Measurements from ENCODE around the gene RUFY2.

The RUFY2 gene

DNA sequence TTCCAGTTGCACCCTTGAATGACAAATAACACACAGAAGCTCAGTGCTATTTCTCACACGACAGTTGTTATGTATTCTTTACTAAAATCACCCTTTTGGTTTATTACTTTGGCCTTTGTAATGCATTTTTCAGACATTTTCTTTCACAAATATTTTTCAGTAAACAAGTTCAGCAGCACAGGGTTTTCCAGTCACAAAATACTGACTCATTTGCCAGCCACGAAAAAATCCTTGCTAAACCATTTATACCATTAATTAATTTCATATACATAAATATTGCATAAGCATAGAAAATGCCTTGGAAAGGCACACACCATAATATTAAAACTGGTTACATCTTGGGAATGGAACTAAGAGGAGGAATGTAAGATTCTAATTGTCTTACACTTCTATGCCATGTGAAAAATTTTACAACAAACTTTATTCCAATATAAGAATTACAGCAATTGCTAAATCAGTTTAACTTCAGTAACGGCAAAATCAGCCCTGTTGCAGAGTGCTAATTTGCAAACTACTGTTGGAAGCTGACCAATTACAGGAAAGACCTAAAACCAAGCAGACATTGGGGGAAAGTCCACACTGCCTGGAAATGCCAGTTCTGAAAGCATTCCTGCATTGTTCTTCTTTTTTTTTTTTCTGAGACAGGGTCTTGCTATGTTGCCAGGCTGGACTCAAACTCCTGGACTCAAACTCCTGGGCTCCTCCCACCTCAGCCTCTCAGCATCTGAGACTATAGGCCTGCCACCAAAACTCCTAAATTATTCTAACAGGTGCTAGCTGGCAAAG, 42.8 kb downstream of the RUFY2 start:
- DNase-seq: no peak

DNA sequence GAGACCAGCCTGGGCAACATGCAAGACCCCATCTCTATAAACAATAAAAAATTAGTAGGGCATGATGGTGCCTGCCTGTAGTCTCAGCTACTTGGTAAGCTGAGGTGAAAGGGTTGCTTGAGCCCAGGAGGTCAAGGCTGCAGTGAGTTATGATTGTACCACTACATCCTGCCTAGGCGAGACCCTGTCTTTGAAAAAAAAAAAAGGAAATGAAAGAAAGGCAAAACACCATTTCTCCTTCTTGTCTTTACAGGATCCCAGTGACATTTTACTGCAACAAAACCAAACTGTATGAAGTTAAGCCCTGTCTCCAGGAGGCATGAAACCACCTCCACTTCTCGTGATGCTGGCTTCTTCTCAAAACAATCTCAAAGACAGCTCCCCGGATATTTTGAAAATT, 44.5 kb downstream of the RUFY2 start:
- DNase-seq: no peak

DNA sequence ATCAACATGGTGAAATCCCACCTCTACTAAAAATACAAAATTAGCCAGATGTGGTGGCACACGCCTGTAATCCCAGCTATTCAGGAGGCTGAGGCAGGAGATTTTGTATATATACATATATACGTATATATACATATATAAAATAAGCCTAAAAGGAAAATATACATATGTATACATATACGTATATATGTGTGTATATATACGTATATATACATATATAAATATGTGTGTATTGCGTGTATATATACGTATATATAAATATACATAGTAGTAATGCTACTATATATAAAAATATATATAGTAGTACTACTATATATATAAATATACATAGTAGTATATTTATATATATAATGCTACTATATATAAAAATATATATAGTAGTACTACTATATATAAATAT, 47.9 kb downstream of the RUFY2 start:
- DNase-seq: no peak

DNA sequence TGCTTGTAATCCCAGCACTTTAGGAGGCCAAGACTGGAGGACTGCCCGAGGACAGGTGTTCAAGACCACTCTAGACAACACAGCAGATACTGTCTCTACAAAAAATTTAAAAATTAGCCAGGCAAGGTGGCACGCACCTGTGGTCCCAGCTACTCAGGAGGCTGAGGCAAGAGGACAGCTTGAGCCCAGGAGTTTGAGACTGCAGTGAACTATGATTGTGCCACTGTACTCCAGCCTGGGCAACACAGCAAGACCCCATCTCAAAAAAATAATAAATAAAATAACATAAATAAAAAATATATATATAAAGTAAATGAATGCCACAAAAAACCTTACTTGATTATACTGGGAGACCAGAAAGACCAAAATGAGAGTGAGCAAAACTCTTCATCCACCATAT, 53.5 kb downstream of the RUFY2 start:
- no peak for DNase-seq

DNA sequence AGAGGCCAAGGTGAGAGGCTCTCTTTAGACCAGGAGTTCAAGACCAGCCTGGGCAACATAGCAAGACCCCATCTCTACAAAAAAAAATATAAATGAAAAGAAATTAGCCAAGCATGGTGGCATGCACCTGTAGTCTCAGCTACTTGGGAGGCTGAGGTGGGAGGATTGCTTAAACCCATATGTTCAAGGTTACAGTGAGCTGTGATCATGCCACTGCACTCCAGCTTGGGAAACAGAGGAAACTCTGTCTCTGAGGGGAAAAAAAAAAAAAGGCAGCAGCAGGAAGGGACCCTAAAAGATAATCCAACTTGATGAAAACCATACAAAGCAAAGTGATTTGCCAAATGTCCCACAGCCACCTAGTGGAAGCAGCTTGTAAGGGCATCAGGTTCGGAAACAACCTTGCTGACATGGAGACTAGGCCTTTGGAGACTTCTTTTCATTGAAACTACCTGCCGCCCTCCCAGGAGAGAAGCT, 58.8 kb downstream of the RUFY2 start:
- no peak for DNase-seq

DNA sequence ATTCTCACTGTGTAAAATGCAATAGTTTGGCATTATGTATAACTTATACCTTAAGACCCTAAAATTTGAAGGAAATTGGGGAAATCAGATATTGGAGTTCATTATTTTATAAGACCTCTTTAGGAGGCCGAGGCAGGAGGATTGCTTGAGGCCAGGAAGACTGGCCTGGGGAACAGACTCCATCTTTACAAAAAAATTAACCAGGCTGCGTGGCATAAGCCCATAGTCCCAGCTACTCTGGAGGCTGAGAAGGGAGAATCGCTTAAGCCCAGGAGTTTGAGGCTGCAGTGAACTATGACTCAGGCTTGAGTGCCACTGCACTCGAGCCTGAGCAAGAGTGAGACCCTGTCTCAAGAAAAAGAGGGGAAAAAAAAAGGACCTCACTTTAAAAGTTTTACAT, 60.3 kb downstream of the RUFY2 start:
- DNase-seq: no peak

DNA sequence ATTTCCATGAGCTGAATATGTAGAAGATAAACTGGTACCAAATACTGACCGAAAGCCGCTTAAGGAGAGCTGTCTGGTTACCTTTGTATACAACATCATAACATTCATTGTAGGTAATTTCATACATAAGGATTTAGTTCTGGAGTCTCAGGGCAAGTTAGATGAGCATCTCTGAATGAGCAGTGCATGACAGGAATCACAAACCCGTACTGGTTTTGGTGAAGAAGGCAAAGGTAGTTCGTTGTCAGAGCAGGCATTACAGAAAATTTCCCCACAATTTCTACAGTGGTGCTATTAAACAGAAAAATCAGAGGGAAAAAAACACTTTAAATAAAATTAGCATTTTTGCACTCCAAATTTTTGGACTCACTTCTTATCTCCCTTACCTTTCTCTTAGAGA, 61.5 kb downstream of the RUFY2 start:
- DNase-seq: no peak

DNA sequence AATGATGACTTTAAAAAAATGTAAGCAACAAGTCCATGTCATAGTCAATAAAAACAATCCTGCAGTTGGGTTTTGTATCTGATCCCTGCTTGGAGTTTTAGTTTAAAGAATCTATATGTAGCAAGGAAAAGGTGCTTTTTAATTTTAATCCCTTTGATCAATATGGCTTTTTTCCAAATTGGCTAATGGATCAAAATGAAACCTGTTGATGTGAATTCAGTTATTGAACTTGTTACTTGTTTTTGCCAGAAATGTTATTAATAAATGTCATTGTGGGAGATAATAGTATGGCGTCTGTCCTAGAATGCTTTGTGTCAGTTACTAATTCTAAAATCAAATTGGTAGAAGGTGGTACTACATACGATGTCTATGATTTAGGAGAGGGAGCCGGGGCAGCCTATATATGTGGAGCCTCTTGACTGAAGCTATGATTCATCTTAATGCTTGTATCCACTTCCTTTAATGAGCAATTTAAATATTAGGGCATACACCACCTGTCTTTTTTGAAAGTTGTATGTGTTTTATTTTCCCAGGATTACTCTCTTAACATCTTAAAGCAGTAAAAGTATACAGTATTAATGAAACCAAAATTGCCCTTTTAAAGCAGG, 64.1 kb downstream of the RUFY2 start:
- DNase-seq: no peak

DNA sequence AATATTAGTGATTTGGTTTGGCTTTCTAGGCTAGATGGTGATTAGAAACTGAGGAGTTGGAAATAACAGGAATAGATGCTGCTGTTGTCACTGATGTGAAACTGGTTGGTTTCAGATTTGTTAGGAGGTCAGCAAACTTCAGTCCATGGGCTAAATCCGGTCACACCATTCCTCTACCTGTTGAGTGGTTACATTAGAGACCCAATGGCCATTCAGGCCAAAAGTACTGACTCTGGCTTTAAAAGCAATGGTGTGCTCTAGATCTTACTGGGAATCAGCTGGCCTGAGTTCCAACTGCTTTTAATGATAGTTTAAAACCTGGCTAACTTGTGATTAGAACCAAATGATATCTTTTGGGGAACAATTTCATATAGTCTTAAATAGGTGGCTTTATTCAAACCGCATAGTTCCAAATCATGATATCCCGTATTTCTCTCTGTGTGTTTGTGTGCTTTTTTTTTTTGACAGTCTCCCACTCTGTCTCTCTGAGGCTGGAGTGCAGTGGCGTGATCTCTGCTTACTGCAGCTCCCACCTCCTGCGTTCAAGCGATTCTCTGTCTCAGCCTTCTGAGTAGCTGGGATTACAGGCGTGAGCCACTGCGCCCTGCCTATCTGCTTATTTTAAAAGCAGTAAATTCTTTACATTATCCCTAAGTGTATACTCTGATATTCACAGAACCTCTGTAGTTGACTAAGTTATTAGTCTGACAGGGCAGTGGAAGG, 66.6 kb downstream of the RUFY2 start:
- DNase-seq: no peak

DNA sequence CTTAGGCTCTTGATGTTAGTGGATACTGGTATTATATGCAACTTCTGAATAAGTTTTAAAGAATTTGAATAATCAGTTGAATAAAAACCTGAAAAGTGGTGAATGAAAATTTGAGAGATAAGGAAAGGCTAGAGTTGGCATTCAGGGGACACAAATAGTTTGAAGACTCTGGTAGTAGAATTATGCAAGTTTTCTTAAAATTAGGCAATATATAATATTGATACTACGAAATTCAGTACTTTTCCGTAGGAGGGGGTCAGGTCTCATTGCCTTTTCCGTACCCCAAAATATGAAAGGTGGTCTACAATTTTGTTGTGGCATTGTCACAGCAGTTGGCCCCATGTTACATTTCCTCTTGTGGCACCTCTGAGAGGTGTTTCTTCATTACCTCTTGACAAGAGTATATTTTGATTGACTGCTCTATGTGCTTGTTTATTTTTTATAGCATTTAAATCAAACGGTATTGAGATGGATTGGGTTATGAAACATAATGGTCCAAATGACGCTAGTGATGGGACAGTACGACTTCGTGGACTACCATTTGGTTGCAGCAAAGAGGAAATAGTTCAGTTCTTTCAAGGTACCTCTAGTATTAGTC, 70.2 kb downstream of the RUFY2 start:
- DNase-seq: no peak

DNA sequence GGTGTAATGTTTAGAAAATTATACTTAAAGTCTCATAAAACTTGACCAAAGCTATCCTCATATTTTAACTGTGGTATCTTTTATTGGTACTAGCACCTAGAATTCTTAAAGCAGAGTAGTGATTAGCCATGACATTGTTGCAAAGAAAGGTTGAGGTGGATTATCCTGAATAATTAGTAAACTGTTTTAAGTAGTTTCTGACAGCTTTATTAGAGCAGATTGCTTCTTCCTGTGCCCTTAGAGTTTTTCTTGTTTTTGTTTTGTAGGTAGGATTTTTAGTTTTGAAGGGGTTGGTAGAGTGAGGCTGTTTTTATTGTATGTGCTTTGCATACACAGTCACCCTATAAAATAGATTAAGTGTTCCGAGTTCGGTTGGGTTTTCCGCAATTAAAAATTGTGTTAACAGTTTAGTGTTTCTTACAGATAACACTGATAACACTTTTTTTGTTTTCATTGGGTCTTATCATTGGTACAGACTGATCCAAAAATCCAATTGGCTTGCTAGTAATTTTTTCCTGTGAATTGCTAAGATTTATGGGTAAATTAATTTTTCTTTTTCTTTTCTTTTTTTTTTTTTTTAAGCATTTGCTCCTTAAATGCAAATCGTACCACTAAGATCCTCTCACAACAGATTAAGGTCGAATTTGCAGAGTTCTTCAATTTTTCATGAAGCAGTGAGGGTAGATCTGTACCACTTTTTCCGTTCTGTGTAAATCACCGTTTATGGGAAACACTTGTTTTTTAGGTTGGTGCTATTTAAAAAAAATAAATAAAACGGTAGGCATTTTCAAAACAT, 72.2 kb downstream of the RUFY2 start:
- no peak for DNase-seq

DNA sequence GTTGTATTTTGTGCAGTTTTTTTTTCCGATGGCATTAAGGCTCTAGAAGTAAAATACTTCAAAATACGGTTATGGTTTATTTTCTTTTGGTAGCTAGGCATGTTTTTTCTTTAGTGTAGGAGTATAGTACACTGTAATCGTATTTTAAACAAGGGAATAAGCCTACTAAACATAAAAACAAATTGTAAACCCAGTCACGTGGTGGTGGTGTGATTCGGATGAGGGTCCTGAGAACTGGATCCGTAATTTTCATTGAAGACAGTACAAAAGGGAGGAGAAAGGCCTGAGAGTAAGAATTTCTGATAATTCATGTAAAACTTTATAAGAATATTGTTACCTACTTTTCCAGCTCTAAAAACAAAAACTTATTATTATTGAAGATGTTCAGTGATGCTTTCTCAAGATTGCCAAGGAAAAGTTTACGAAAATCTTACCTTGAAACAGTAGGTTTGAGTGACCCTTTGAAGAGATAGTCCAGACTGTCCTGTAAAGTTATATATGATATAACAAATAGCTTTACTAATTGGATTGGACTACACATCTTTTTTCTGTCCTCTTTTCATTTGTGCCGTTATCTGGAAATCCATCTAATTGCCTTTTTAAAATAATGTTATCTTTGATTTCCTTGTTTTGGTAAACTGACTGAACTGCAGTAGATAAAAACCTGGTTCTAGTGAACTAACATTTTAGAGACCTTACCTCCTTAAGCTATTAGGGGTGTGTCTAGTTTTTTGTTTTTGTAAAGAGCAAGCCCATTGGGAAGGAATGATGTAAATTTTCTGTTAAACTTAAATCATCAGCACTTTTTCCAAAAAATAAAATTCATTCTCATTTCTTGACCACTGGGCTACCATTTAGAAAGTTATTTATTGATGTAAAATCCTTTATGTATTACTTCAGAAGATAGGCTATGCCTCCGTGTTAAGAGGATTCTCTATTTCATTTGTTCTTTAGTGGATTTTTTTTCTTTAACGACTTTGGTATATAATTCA, 73.3 kb downstream of the RUFY2 start:
- DNase-seq: no peak

DNA sequence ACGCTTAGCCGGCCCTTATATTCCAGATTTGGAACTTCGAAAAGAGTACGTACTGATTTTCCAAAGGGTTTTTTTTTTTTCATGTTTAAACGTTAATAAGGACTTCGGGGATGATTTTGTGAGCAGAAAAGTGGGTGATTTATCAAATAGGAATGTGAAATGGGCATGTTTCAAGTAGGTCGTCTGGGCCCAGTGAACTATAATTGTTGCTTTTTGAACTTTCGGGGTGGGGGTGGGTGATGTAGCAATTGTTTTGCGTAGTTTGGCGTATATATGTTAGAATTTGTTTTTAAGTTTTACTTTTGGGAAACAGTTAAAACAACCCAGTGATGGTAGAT, 74.0 kb downstream of the RUFY2 start:
- no peak for DNase-seq

DNA sequence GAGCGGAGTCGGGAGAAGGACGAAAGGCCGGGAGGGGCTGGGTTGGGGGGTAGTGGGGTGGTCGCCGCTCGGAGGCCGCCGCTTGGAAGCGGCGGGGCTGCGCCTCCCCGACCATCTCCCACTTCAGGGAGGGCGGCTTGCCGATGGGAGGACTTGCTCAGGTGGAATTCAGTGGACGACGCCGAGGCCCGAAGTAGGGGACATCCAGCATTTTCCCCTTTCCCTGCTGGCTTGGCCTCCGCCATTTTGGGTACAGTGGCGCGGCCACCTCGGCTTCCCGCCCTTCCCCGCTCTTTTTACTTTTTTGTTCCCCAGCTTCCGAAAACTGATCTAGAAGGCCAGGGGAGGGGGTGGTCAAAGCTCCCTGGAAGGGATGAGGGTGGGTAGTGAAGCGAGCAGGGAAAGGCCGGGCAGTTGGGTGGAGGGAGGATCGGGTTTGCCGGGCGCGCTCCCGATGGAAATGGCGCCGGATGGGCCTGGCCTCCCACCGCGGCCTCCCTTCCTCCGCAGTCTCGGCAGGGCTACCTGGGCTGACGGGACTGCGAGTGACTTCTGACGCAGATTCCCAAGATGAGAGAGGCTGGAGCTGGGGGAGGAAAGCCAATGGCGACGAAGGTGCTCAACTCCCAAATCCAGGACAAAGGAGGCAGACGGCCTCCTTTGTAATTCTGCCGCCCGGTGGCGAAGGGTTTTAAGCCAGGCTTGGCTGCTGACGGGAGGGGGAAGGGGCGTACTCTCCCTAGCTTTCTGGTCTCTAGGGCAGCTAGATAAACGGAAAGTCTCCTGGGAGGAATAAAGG, 74.6 kb downstream of the RUFY2 start, which contains the start of gene PBLD:
Gene PBLD (minus strand): TSS at position 670 of the 799 bp plus-strand sequence. CDS start 26,084 bp downstream, outside the sequence.
- peak; percentile 33 for DNase-seq

DNA sequence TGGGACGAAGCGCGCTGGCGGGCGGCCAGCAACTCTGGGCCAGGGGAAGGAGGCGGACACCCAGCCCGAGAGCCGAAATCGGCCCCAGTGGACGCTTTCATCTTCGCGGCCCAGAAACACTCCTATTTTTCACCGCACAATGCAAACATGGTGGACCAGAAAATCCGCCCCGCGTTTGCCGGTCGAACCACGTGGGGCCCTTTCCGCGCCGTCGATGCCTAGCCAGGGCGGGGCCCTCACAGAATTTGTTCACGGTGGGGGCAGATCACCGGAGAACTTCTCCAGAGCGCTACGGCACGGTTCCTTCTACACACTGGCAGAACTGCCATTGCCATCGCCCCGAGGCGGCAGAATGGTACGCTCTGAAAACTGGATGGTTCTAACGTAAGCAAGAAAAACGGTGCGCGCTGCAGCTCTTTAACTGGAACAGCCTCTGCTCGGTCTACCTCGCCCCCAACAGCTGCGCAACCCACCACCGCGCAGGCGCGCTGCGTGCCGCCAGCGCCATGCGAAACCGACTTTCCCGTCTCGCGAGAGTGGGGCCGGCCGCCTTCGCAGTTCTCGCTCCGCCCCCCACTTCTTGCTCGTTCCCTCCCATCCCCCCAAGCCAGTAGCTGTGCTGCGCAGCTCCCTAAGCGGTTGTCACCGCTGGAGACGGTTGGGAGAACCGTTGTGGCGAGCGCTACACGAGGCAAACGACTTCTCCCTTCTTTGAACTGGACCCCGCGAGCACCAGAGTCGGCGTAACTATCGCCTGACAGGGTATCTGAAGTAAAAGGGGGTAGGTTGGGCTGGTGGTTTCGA, 75.4 kb downstream of the RUFY2 start, which contains the start of gene HNRNPH3:
Gene HNRNPH3 (plus strand): TSS at position 610 of the 804 bp plus-strand sequence. CDS start 5,158 bp downstream, outside the sequence.
- DNase-seq: peak; percentile 90

DNA sequence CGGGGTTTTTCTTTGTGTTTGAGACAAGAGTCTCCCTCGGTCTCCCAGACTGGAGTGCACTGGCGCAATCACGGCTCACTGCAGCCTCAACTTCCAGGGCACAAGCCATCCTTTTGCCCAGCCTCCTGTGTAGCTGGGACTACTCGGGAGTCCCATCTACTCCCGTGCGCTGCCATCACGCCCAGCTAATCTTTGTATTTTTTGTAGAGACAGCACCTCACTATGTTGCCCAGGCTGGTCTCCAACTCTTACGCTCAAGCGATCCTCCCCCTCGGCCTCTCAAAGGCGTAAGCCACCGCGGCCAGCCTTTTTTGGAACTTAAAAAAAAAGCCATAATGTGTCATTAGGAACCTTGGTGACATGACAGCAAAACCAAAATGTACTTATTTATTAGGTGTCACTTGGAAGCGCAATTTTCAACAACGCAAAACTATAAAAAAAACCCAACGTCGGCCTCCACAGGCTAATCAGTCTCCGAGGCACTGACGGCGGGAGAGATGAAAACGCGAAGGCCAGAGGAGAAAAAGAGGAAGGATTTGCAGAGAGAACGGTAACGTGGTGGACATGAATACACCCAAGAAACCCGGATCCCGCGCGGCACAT, 76.1 kb downstream of the RUFY2 start:
- no peak for DNase-seq

DNA sequence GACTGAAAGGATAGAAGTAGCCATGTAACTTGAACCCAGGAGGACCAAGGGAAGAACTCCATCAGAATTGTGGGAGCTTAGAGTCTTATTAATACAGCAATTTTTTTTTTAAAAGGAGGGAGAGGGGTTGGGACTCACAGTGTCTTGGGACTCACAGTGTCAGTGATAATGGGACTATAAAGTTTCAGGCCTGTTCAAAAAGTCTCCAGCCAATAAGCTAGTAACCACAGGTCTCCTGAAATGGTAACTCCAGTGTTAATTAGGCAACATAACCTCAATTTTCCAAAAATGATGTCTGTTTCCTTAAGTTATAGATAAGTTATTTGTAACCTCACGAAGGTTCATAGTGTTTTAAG, 77.6 kb downstream of the RUFY2 start:
- DNase-seq: no peak

DNA sequence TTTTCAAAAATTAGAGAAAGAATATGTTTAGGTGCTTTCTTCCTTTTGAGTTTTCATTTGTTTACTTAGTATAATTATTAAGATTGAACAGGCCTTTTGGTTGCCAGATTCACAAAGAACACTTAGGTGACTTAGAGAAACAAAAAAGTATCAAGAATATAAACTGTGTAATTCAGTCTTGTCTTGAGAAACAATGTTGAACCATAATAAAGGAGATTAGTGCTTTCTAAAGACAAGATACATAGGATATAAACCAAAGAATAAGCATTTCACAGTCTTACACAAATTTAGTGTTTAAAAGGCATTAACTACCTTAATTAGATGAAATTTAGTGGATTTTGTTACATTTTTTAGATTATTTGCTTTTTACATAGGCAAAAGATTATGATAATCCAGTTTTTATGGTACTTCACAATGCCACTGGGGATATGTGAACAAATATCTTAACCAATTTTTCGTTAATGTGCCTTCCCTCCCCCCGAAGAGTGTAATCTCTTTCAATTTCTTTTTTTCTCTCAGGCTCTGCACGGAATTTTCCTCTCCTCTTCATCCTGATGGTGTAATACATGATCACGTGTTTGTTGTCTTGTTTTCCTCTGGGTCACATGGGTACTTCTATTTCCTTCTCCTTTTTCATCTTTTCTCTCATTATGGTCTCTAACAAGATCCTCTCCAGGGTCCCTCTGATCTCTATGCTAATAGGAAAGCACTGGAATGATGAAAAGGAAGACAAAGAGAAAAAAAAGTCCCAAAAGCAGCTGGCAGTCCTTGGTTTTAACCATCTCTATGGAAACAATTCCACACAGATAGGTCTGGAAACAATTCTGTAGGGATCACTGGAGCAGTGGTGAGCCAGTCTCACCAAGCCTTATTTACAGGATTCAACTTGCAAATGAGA, 78.9 kb downstream of the RUFY2 start:
- no peak for DNase-seq
